ENCODE results near the gene LY6G5C. TPM values are rescaled to one million over a fixed set of nuclear protein-coding genes. Genes with fewer than 3 reads are reported as not detected.

LY6G5C gene
- total and polyA plus RNA-seq, 2 of the 13 experiments (the other 11 are each of a cell fraction or from before 2014, with no cell fraction given): 0.33 to 0.55 TPM

GRCh38 chr6:31717499-31718222 is 36.8 kb upstream of the LY6G5C start (continued):
- TF ChIP-seq KLF15 (CRISPR knock-in tag; IDR thresholded peaks at IDR 0.05; ENCODE audit: borderline replicate concordance) (no peak), SIN3A (IDR thresholded peaks at IDR 0.05; ENCODE audit: borderline replicate concordance, low read depth, low read length) (no peak), NCOA1 (CRISPR knock-in tag; IDR thresholded peaks at IDR 0.05) (no peak), NAIF1 (CRISPR knock-in tag; IDR thresholded peaks at IDR 0.05; ENCODE audit: borderline replicate concordance) (no peak), FOXP4 (CRISPR knock-in tag; IDR thresholded peaks at IDR 0.05) (no peak), SNRNP70 (IDR thresholded peaks at IDR 0.05; ENCODE audit: low read depth, low read length) (no peak), ZNF296 (CRISPR knock-in tag; conservative IDR thresholded peaks at IDR 0.05) (no peak), GFI1 (CRISPR knock-in tag; IDR thresholded peaks at IDR 0.05; ENCODE audit: borderline replicate concordance) (no peak), CBX2 (IDR thresholded peaks at IDR 0.05; ENCODE audit: low read depth, low read length) (no peak), CBX2 (CRISPR knock-in tag; IDR thresholded peaks at IDR 0.05; ENCODE audit: low read depth) (no peak), MBD4 (IDR thresholded peaks at IDR 0.05; ENCODE audit: borderline replicate concordance, low read length) (no peak), RFX1 (IDR thresholded peaks at IDR 0.05) (no peak), ZNF276 (CRISPR knock-in tag; IDR thresholded peaks at IDR 0.05; ENCODE audit: low read depth) (no peak), DMAP1 (CRISPR knock-in tag; IDR thresholded peaks at IDR 0.05) (0 out of 2 replicates have a peak, but pooled peaks have one; percentile 47)
